CD4-positive, alpha-beta memory T cell (primary cell): ENCODE results near the gene PAGR1. TPM values are rescaled to one million over a fixed set of nuclear protein-coding genes. Genes with fewer than 3 reads are reported as not detected.

Experiments
- CTCF ChIA-PET: fragments of 350-600 bp; sonication (Branson Sonifier 250); formaldehyde crosslinking; loops from one replicate; lab custom pipeline; 2021; ENCODE audit warnings: inconsistent platforms; ENCODE audit not compliant: partially characterized antibody; lab: Charles Lee
- POLR2A ChIA-PET: fragments of 350-600 bp; sonication (Branson Sonifier 250); formaldehyde crosslinking; loops from one replicate; lab custom pipeline; 2021; ENCODE audit not compliant: partially characterized antibody; lab: Charles Lee
- DNase-seq, 5 donors: peaks; one replicate each; pipeline versions ENCODE4 v3.0.0 to v3.0.0-alpha.2; 2020 to 2022; ENCODE audit warnings: mixed read lengths in 1 of 5
- H3K27ac ChIP-seq: one replicate; pipeline ENCODE4 v1.7.0; 2013; ENCODE audit warnings: low read depth, low read length
- H3K27me3 ChIP-seq: 2 replicates; pipeline ENCODE4 v1.7.0; 2013; ENCODE audit warnings: mild to moderate bottlenecking, low read length, moderate library complexity; ENCODE audit not compliant: insufficient read depth
- H3K36me3 ChIP-seq: 2 replicates; pipeline ENCODE4 v1.7.0; 2013; ENCODE audit warnings: mild to moderate bottlenecking, low read length, moderate library complexity; ENCODE audit not compliant: insufficient read depth
- H3K4me1 ChIP-seq: 2 replicates; pipeline ENCODE4 v1.7.0; 2013; ENCODE audit warnings: mild to moderate bottlenecking, low read length, moderate library complexity; ENCODE audit not compliant: insufficient read depth
- H3K4me3 ChIP-seq, 2 donors: one replicate each; pipeline ENCODE4 v1.7.0; 2013; ENCODE audit warnings: low read length in 2 of 2, mild to moderate bottlenecking in 1 of 2
- H3K9me3 ChIP-seq, 2 donors: one replicate each; pipeline ENCODE4 v1.7.0; 2013; ENCODE audit warnings: low read length in 2 of 2, control low read depth in 1 of 2; ENCODE audit not compliant: control insufficient read depth in 1 of 2
- H3K27ac Mint-ChIP-seq, 7 donors: one replicate each; pipeline ENCODE4 v1.8.0; 2020 to 2021; ENCODE audit warnings: mixed read lengths in 7 of 7, mild to moderate bottlenecking in 6 of 7, inconsistent platforms in 3 of 7, moderate library complexity in 3 of 7
- H3K27me3 Mint-ChIP-seq, 2 donors: one replicate each; pipeline ENCODE4 v1.8.0; 2020 to 2021; ENCODE audit warnings: mixed read lengths in 2 of 2
- H3K36me3 Mint-ChIP-seq, 2 donors: one replicate each; pipeline ENCODE4 v1.8.0; 2020 to 2021; ENCODE audit warnings: mixed read lengths in 2 of 2, inconsistent platforms in 1 of 2, mild to moderate bottlenecking in 1 of 2
- H3K4me1 Mint-ChIP-seq, 4 donors: one replicate each; pipeline ENCODE4 v1.8.0; 2020 to 2021; ENCODE audit warnings: mixed read lengths in 4 of 4, mild to moderate bottlenecking in 1 of 4
- H3K4me3 Mint-ChIP-seq, 8 donors: one replicate each; pipeline ENCODE4 v1.8.0; 2020 to 2021; ENCODE audit warnings: mixed read lengths in 8 of 8, mild to moderate bottlenecking in 7 of 8, moderate library complexity in 6 of 8, inconsistent platforms in 3 of 8
- H3K9me3 Mint-ChIP-seq, 8 donors: one replicate each; pipeline ENCODE4 v1.8.0; 2020 to 2021; ENCODE audit warnings: mixed read lengths in 8 of 8, mild to moderate bottlenecking in 5 of 8, inconsistent platforms in 3 of 8, moderate library complexity in 1 of 8
- intact Hi-C: fragments of 100-400 bp; cut with micrococcal nuclease; formaldehyde crosslinking; loops from one replicate; pipeline ENCODE4 v1.15.1; 2023
- polyA plus RNA-seq, 2 donors: library from polyadenylated mRNA; unstranded; fragments of 300-500 nt; fragmentation: Illumina TruSeq; gene quantifications; one replicate each; pipeline ENCODE4 v1.2.3, GENCODE V29; 2021
- total RNA-seq, 2 experiments: library from RNA; stranded (reverse); gene quantifications; one replicate each; pipeline ENCODE4 v1.2.3, GENCODE V29; 2021

Gene PAGR1
- total and polyA plus RNA-seq, 4 experiments from 2014 or later = 43.7 to 51.1 (median 45.5) TPM

- POLR2A ChIA-PET = interaction anchor here (1.0 to 24.0 kb wide), 12 partner anchors 8 to 254 kb away, joined by 3 to 522 read pairs (median 8); partner anchors contain the start of genes ALDOA, C16orf54, KIF22 and MVP
- peak within 1 kb of the TSS; percentile 66 to 69 for H3K4me3 ChIP-seq
- peaks cover 69% of the 10 kb centered on the region for H3K4me1 ChIP-seq
- H3K27me3 ChIP-seq = no peaks in the 10 kb centered on the region
- peak within 1 kb of the TSS; percentile 80 for H3K27ac ChIP-seq
- CTCF ChIA-PET = interaction anchor here (1.0 to 2.5 kb wide), 2 partner anchors 36 to 110 kb away, joined by 3 to 16 read pairs; no protein-coding TSS in a partner anchor
- peak within 1 kb of the TSS; percentile 87 to 97 (median 92) for H3K27ac Mint-ChIP-seq
- peaks cover 35 to 86% (median 55%) of the 10 kb centered on the region in 4 donors for H3K4me1 Mint-ChIP-seq
- DNase-seq = peak; percentile 22 to 67 (median 28)
- H3K36me3 ChIP-seq = peaks cover 8% of the 10 kb centered on the region
- intact Hi-C loops = loop anchor here (10.0 kb wide), 1 partner anchor 183 kb away; the partner anchor contains the start of genes HIRIP3 and INO80E
- H3K9me3 ChIP-seq = no peaks in the 10 kb centered on the region
- peaks cover 0 to 2% (median 0%) of the 10 kb centered on the region in 8 donors for H3K9me3 Mint-ChIP-seq
- H3K4me3 Mint-ChIP-seq = peak within 1 kb of the TSS; percentile 86 to 95 (median 90)
- H3K27me3 Mint-ChIP-seq = peaks cover 0 to 2% of the 10 kb centered on the region in 2 donors
- H3K36me3 Mint-ChIP-seq = peaks cover 8 to 35% of the 10 kb centered on the region in 2 donors
These were observed 3.9 kb upstream of the PAGR1 start, which contains the start of gene PRRT2 for GRCh38 chr16:29811896-29812665. PRRT2 (plus strand) TSS chr16:29812193; CDS start chr16:29813055, 862 bp downstream.

GRCh38 chr16:29812754-29813643 is 3.0 kb upstream of the PAGR1 start:
- H3K36me3 Mint-ChIP-seq = peaks cover 9 to 32% of the 10 kb centered on the region in 2 donors
- H3K27me3 ChIP-seq = no peaks in the 10 kb centered on the region
- ChIA-PET POLR2A (interaction anchor here (1.0 to 24.0 kb wide), 8 partner anchors 9 to 659 kb away, joined by 3 to 522 read pairs (median 34); partner anchors contain the start of genes C16orf54, KIF22, MVP and PAGR1), CTCF (interaction anchor here (1.1 to 2.5 kb wide), 3 partner anchors 23 to 112 kb away, joined by 3 to 16 read pairs (median 5); partner anchors contain the start of gene KIF22)
- H3K27me3 Mint-ChIP-seq = peaks cover 0 to 2% of the 10 kb centered on the region in 2 donors
- peaks cover 8% of the 10 kb centered on the region for H3K36me3 ChIP-seq
- H3K4me3 ChIP-seq = no peak overlapping the region
- H3K27ac Mint-ChIP-seq = peak overlapping the region in 5 of 7 donors; percentile 10 to 90 (median 64)
- H3K4me1 Mint-ChIP-seq = peaks cover 33 to 83% (median 57%) of the 10 kb centered on the region in 4 donors
- no peak overlapping the region for H3K27ac ChIP-seq
- peak overlapping the region in 7 of 8 donors; percentile 37 to 90 (median 78) for H3K4me3 Mint-ChIP-seq
- H3K9me3 Mint-ChIP-seq = peaks cover 0 to 2% (median 0%) of the 10 kb centered on the region in 8 donors
- no peak for DNase-seq
- peaks cover 71% of the 10 kb centered on the region for H3K4me1 ChIP-seq
- intact Hi-C loops = loop anchor here (10.0 kb wide), 1 partner anchor 182 kb away; the partner anchor contains the start of genes HIRIP3 and INO80E
- no peaks in the 10 kb centered on the region for H3K9me3 ChIP-seq

- Mint-ChIP-seq H3K4me3 (peak overlapping the region in 6 of 8 donors; percentile 17 to 99 (median 50)), H3K4me1 (peaks cover 31 to 83% (median 57%) of the 10 kb centered on the region in 4 donors), H3K27ac (peak overlapping the region; percentile 6 to 94 (median 72)), H3K36me3 (peaks cover 6 to 27% of the 10 kb centered on the region in 2 donors), H3K27me3 (peaks cover 0 to 2% of the 10 kb centered on the region in 2 donors), H3K9me3 (peaks cover 0 to 2% (median 0%) of the 10 kb centered on the region in 8 donors)
- intact Hi-C loops = loop anchor here (10.0 kb wide), 1 partner anchor 181 kb away; the partner anchor contains the start of genes HIRIP3 and INO80E
- Histone ChIP-seq H3K9me3 (no peaks in the 10 kb centered on the region), H3K36me3 (peaks cover 5% of the 10 kb centered on the region), H3K4me1 (peaks cover 71% of the 10 kb centered on the region), H3K4me3 (no peak overlapping the region), H3K27me3 (no peaks in the 10 kb centered on the region), H3K27ac (no peak overlapping the region)
- POLR2A ChIA-PET = interaction anchor here (1.0 to 24.0 kb wide), 5 partner anchors 8 to 658 kb away, joined by 3 to 522 read pairs (median 64); partner anchors contain the start of genes C16orf54, KIF22, MVP and PAGR1
- CTCF ChIA-PET = interaction anchor here (1.1 to 2.5 kb wide), 4 partner anchors 10 to 113 kb away, joined by 3 to 16 read pairs (median 4); partner anchors contain the start of gene KIF22
- no peak for DNase-seq
These were observed 2.0 kb upstream of the PAGR1 start for GRCh38 chr16:29813644-29814562.

GRCh38 chr16:29814592-29814991 is 1.4 kb upstream of the PAGR1 start:
- ChIA-PET CTCF (interaction anchor here (1.2 to 2.8 kb wide), 2 partner anchors 10 to 30 kb away, joined by 3 to 13 read pairs; no protein-coding TSS in a partner anchor), POLR2A (interaction anchor here (1.2 to 24.0 kb wide), 6 partner anchors 3 to 114 kb away, joined by 5 to 522 read pairs (median 286); partner anchors contain the start of genes C16orf54, KIF22, MAZ and MVP)
- no peaks in the 10 kb centered on the region for H3K9me3 Mint-ChIP-seq
- DNase-seq = no peak
- Histone ChIP-seq H3K27me3 (no peaks in the 10 kb centered on the region), H3K27ac (peak overlapping the region; percentile 77), H3K4me3 (peak overlapping the region in 1 of 2 donors; percentile 95), H3K4me1 (peaks cover 71% of the 10 kb centered on the region), H3K9me3 (no peaks in the 10 kb centered on the region), H3K36me3 (peaks cover 8% of the 10 kb centered on the region)
- H3K27me3 Mint-ChIP-seq = peaks cover 0 to 2% of the 10 kb centered on the region in 2 donors
- intact Hi-C loops = loop anchor here (10.0 kb wide), 1 partner anchor 180 kb away; the partner anchor contains the start of genes HIRIP3 and INO80E
- H3K4me3 Mint-ChIP-seq = peak overlapping the region; percentile 84 to 99 (median 98)
- H3K36me3 Mint-ChIP-seq = peaks cover 11 to 30% of the 10 kb centered on the region in 2 donors
- H3K27ac Mint-ChIP-seq = peak overlapping the region; percentile 86 to 100 (median 98)
- peaks cover 32 to 87% (median 60%) of the 10 kb centered on the region in 4 donors for H3K4me1 Mint-ChIP-seq

GRCh38 chr16:29815032-29815721 is 775 bp upstream of the PAGR1 start:
- peak overlapping the region; percentile 94 to 100 (median 98) for H3K27ac Mint-ChIP-seq

More at GRCh38 chr16:29815032-29815721, 775 bp upstream of the PAGR1 start:
- CTCF ChIA-PET = interaction anchor here (0.6 to 8.2 kb wide), 21 partner anchors 7 to 225 kb away, joined by 3 to 129 read pairs (median 4); partner anchors contain the start of genes CDIPT, KIF22, MAZ and TMEM219
- intact Hi-C loops = loop anchor here (10.0 kb wide), 1 partner anchor 180 kb away; the partner anchor contains the start of genes HIRIP3 and INO80E
- Histone ChIP-seq H3K4me1 (peaks cover 71% of the 10 kb centered on the region), H3K9me3 (no peaks in the 10 kb centered on the region), H3K36me3 (peaks cover 12% of the 10 kb centered on the region), H3K4me3 (peak overlapping the region in 1 of 2 donors; percentile 95), H3K27ac (peak overlapping the region; percentile 77), H3K27me3 (no peaks in the 10 kb centered on the region)
- Mint-ChIP-seq H3K27me3 (peaks cover 0 to 2% of the 10 kb centered on the region in 2 donors), H3K4me1 (peaks cover 34 to 87% (median 60%) of the 10 kb centered on the region in 4 donors), H3K9me3 (no peaks in the 10 kb centered on the region), H3K4me3 (peak overlapping the region; percentile 84 to 99 (median 98)), H3K36me3 (peaks cover 15 to 33% of the 10 kb centered on the region in 2 donors)
- no peak for DNase-seq
- POLR2A ChIA-PET = interaction anchor here (0.5 to 24.0 kb wide), 32 partner anchors 4 to 603 kb away, joined by 3 to 522 read pairs (median 4); partner anchors contain the start of genes ALDOA, C16orf54, CDIPT and CORO1A
